NT2/D1 (cell line): Measurements from ENCODE around the gene CXCR4.

ENCODE experiments used
- SUZ12 ChIP-seq: IDR thresholded peaks from 2 replicates; pipeline ENCODE4 v1.6.1; 2011; ENCODE audit not compliant: insufficient read length, insufficient read depth; ENCODE audit errors: extremely low read depth
- YY1 ChIP-seq: IDR thresholded peaks from 2 replicates; pipeline ENCODE4 v1.6.1; 2011; ENCODE audit not compliant: insufficient read length, insufficient read depth
- ZNF274 ChIP-seq: IDR thresholded peaks from 2 replicates; pipeline ENCODE4 v1.6.1; 2011; ENCODE audit warnings: mild to moderate bottlenecking, low read depth, low read length

GRCh38 chr2:136086253-136087016 is 31.5 kb downstream of the CXCR4 start:
- TF ChIP-seq ZNF274 (no peak), YY1 (no peak), SUZ12 (no peak)
